HG03097 (cell line): Measurements from ENCODE around the gene MIDN.
A peak's percentile ranks its signal among the peaks of the same experiment; 100 is the strongest.

ENCODE experiments used
- ATAC-seq: cut with Tn5 transposase; IDR thresholded peaks from one replicate; pipeline ENCODE4 v1.9.1; 2021; ENCODE audit not compliant: unreplicated experiment, low FRiP score

The MIDN gene

DNA sequence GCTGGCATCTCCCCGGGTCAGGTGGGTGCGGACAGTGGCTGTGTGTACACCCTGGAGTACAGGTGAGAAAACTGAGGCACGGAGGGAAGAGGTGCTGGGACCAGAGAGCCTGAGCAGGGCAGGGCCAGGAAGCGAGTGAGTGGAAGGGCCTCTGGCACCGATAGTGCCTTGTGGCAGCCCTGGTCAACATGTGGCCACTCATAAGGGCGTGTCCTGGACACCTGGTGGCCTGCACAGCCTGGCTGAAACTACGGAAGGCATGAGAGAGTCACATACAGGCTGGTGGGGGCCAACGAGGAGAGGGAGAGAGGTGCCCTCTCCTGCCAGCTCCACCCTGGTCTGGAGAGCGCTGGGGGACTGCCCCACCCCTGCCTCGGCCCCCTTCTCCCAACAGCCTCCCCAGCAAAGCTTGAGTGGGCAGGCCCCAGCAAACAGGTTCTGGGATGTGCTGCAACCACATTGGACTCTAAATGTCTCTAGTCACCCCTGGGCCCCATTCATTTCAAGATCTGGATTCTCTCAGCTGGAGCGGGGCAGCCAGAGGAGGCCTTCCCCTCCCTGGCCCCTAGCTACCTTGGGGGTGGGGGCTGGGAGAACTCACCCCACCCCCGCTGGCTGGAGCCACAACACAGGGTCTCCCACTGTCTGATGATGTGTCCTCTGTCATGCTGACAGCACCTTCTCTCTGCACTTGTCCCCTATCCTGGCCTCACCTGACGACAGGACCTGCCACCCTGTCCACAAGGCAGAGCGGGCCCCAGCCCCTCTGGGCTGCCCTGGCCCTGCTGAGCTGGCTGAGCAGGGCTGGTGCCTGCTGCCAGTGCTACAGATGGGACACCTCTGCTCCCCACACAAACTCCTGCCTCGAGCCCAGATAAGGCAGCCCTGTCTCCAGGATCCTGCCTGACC, 16.4 kb upstream of the MIDN start:
- ATAC-seq = no peak

DNA sequence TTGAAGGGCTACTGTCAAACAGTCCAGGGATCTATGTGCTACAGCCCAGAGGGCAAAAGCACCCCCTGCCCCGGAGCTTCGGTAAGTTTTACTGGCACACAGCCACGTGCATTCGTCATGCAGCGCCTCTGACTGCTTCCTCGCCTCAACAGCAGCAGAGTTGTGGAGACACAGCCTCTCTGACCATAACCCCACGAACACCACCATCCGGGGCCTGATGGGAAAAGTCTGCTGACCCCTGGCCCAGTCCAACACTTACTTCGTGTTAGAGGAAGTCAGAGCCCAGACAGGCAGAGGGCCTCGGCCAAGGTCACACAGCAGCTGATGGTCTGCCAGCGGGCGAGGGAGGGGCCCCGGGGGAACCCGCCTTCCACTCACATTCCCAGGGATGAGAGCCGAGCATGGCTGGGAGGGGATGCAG, 15.7 kb upstream of the MIDN start:
- no peak for ATAC-seq

DNA sequence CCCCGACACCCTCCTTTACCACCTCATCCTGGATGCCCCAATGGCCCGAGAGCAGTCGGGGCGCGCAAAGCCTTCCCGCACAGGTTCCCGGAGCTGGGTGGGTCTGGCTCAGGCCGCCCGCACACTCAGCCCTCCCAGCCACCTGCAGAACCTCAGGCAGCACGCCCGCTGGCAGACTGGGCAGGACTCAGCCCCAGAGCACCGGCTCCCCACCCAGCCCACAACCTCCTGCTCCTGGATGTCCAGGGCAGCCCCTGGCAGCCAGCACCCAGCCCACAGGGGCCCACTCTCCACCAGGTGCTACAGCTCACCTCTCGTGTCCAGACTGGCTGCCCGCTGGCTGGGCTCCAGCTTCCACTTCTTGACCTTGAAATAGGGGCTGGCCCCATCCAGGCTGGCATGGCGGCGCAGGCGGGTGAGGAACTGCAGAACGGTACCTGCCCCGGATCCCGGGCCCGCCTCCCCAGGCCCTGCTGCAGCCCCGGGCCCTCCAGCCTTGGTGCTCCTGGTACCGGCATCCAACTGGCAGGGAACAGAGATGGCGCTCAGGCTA, 15.2 kb upstream of the MIDN start:
- no peak for ATAC-seq

DNA sequence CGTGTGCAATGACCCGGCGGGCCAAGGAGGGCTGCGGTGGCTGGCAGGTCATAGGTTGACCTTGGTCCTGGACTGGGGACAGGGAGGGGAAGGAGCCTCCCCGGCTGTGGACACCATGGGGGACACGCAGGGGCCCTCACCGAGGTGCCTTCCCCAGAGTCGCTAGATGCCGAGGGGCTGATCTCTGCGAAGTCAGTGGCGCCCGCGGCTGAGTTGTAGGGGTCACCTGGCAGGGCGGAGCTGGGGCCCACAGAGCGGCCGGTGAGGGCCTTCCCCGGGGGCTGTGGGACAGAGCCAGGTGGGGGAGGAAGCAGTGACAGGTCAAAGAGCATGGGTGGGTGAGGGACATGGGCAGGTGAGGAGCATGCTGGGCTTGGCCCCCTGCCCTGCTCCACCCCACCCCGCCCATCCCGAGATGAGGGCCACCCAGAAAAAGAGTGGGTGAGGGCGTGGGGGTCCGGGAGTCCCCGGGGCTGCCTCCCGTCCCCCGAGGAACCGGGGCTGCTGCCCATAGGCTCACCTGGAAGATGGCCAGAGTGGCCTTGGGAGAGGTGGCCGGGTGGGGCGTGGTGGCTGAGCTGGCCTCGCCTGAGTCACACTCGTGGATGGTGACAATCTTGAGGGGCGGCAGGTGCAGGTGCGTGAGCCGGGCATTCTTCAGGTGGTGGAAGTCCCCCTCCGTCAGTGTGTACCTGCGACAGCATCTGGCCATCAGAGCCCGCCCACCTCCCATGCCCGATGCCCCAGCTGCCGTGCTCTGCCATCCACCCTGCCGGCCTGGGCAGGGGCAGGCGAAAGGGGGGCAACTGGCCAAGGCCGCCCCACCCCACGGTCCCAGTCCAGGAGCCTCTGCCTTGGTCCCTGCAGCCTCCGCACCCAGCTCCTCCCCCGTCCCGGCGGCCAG, 14.1 kb upstream of the MIDN start:
- no peak for ATAC-seq

DNA sequence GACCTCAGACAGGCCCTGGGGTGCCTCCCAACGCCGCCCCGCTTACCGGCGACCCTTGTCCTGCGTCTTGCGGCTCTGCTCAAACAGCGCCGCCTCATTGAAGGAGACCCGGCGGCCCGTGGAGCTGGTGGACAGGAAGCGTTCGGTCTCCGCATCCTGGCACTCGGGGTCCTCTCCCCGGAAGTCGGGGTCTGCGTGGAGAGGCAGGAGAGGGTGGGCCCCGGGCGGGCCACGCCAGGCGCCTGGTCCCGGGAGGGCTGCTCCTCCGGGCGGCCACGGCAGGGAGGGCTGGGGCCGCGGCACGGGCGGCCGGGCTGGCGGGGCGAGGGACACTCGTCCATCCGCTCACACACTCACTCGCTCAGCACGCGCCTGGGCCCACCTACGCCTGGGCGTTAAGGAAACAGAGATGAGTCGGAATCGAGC, 13.4 kb upstream of the MIDN start:
- no peak for ATAC-seq

DNA sequence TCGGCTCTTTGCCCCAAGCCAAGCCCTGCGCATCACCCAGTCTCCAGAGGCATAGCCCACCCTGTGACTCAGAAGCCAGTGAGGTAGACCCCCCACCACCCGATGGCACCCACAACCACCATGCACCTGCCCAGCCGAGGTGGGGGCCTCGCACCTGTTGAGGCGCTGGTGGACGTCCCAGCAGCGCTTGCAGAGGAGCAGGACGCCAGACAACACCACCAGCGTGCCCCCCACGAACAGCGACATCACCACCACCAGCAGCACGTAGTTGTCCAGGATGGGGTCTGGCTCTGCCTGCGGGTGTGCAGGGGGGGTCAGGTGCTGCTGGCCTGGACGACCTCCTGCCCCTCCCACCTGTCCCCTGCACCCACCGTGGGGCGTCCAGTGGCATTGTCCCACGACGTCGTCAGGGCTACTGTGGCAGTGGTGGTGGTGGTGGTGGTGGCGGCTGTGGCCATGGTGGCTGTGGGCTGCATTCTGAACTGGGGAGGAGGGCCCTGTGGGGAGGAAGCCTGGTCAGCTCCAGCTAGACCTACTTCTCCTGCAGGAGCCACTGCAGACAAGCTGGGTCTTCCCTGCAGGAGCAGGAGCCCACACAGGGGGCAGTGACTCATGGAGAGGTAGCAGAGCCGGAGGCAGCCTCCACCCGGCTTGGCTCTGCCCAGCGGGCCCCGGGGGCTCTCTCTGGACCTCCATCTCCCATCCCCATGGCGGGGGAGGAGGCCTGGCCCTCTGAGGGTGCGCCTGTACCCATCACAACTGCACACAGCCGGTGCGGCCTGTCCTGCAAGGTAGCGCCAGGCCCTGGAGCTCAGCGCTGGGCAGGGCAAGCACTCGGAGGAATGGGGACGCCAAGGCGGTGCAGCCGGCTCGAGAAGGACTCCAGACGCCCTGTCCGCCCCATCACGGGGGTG, 12.5 kb upstream of the MIDN start:
- no peak for ATAC-seq

DNA sequence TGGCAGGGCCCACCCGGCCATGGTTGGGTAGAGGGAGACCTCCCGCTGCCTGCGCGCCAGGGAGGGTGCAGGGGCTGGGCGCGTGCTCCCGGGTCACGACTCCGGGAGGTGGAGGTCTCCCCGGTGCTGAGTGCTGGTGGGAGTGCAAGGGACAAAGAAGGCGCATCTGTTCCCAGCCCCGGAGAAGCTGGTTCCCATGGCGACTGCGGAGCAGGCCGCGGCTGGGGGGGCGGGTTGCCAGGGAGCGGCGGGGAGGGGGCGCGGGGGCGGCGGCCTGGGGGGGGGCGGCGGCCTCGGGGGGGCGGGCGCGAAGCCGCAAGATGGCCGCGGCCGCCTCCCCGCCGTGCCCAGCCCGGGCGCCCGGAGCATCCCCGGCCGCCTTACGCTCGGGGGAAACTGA, 11.8 kb upstream of the MIDN start:
- ATAC-seq = no peak

DNA sequence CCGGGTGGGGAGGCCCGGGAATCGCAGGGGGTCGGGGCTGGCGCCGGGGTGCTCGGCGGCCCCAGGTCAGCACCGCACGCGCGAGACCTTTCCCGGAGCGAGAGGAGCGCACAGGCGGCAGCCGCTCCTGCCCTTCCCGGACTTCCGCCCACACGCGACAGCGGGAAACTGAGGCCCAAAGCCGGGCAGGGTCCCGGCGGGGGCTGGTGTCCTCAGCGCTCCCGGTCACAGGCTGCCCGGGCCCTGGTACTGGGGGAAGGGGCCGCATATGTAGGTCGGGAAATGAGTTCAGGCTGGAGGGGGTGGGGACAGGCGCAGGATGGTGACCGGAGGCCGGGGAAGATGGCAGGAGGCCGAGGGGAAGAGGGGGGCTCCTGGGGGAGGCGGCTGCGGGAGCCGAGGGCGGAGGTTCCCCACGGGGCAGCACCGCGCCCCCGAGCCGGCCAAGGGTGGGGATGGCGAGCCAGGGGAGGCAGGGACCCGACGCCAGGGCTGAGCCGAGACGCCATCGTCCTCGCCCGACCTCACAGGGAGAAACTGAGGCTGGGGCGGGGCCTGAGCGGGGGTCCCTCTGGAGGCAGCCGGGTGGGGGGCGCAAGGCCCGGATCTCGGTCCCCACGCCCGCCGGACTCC, 11.2 kb upstream of the MIDN start:
- no peak for ATAC-seq

DNA sequence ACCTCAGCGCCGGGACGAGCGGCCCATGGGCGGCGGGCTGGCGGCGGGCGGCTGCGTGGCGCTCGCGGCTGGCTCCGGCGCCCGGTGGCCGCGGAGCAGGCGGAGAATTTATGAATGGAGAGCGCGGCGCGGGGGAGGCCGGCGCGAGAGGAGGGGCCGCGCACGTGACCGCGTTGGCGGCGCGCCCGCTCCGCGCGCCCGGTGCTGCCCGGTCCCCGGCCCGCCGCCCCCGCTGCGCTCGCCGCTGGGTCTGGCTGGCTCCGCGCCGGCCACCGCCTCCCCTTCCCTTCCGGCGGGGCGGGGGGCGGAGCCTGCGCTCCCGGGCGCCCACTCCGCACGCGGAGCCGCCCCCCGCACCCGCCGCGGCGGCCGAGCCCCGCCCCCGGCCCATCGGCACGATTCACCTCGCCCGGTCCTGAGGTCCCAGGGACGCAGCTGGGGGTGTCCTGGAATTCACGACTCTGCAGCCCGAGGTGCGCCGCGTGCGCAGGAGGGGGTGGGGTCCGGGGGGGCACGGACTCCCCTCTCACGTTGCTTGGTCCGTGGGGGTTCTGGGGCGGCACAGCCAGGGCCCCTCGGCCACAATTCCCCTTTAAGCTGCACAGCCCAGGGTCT, 10.5 kb upstream of the MIDN start, which contains the start of gene CBARP:
Gene CBARP (minus strand): TSS at position 252 of the 615 bp plus-strand sequence. CDS start 1,905 bp downstream, outside the sequence.
- no peak for ATAC-seq

DNA sequence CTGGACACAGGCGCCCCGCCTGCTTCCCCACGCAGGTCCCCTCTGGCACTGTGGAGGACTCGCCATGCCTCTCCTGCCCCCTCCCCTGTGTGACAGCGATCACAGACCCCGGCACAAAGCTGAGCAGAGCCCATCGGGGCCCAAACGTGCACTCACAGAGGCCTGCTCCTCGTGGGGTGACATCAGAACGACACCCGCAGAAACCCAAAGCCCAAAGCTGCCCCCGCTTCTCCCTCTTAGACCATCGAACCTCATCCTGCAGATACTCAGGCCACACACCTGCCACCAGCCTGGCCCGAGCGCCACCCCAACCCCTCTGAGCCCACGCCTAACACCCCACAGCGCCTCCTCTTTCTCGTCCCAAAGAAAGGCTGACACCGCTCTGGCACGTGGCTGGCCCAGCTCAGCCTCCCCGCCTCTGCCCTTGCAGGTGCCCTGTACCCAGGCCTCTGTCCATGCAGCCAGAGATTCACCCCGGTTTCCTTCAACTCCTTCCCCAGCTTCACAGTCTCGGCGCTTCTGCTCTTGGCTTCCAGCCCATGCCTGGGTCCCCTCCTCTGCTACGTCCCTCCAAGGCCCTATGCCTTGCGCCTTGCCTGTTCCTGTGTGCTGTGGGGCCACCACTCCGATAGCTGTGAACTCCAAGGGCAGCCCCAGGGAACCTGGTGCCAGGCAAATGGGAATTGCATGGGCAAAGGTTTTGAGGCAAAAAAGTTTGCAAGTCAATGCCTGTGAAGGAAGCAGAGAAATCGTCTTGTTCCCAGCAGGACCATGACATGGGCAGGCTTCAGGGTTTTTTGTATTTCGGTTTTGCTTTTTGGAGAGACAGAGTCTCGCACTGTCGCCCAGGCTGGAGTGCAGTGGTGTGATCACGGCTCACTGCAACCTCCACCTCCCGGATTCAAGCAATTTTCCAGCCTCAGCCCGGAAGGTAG, 9.7 kb upstream of the MIDN start:
- ATAC-seq = no peak

DNA sequence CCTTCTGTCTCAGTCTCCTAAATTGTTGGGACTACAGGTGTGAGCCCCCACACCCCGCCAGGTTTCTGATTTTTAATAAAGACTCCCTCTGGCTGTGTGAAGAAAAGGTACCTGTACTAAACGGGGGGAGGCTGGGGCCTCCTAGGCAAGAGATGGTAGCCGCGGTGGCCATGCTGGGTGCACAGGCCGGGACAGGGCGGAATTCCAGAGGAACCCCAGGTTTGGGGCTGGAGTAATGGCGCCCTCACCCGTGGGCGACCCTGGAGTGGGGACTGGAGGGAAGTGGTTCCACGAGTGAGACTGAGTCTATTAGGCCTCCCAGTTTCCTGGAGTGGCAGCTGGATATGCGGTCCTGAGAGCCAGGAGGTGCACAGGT, 9.0 kb upstream of the MIDN start:
- ATAC-seq = no peak

DNA sequence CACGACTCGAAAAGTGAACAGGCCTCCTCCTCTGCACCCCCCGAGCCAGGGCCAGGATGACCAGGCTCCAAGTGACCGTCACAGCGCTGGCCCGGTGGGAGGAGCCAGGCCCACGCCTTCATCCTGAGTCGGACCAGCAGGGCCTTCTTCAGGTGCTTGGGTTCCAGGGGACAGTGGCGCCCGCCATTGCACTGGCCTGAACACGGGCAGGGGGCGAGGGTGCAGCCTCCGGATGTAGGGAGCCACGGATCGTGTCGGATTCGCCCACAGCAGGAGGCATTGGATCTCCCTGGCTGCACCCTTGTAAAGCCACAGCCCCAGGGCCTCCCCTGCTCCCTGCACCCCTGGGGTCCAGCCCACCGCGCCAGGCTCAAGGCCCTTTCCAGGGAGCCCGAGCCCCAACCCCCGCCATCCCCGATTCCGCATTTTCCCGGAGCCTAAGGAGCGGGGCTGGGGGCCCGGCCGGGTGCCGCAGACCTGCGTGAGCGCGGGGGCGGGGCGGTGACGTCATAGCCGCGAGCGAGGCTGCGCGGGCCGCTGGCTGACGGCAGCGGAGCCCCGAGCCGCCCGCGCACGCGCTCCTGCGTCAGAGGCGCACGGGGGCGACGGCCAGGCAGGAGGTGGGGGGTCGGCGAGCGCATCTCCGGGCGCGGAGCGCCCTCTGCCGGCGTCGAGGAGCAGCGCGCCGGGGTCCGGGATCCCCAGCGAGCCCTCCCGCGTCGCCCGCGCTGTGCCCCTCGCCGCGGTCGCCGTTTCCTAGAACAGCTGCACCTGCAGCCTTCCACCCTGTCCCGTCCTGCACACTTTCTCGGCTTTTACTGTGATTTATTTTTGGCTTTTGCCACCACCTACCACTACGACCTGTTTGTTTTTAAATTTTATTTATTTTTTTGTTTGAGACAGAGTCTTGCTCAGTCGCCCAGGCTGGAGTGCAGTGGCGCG, 8.3 kb upstream of the MIDN start:
- ATAC-seq = peak; percentile 31

DNA sequence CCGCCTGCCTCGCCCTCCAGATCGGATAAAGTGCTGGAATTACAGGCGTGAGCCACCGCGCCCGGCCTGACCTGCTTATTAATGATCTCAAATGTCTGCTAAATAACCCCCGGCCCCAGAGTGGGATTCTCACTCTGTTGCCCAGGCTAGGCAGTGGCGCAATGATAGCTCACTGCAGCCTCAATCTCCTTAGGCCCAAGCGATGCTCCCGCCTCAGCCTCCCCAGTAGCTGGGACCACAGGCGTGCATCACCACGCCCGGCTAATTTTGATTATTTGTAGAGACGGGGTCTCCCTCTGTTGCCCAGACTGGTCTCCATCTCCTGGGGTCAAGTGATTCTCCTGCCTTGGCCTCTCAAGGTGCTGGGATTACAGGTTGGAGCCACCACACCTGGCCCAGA, 7.5 kb upstream of the MIDN start:
- no peak for ATAC-seq

DNA sequence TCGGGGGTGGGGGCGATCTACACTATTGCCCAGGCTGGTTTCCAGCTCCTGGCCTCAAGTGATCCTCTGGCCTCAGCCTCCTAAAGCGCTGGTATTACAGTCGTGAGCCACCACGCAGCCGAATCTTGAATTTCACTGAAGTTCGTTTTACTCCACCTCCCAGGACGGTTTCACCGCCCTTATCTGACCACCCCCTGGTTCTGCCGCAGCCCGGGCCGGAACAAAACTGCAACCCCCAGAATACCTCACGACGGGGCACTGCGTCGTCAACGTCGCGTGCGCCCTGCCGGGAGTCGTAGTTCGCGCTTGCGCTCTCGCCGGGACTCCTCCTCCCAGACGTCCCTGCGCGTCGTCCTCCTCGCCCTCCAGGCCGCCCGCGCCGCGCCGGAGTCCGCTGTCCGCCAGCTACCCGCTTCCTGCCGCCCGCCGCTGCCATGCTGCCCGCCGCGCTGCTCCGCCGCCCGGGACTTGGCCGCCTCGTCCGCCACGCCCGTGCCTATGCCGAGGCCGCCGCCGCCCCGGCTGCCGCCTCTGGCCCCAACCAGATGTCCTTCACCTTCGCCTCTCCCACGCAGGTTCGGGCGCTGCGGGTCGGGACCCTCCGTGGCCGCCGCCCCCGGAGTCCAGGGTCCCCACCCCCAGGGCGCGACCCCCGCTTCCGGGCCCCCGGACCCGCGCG, 6.8 kb upstream of the MIDN start, which contains the start of gene ATP5F1D:
Gene ATP5F1D (plus strand): TSS at position 335 of the 679 bp plus-strand sequence. CDS start 100 bp downstream, at position 435.
- peak; percentile 57 for ATAC-seq

DNA sequence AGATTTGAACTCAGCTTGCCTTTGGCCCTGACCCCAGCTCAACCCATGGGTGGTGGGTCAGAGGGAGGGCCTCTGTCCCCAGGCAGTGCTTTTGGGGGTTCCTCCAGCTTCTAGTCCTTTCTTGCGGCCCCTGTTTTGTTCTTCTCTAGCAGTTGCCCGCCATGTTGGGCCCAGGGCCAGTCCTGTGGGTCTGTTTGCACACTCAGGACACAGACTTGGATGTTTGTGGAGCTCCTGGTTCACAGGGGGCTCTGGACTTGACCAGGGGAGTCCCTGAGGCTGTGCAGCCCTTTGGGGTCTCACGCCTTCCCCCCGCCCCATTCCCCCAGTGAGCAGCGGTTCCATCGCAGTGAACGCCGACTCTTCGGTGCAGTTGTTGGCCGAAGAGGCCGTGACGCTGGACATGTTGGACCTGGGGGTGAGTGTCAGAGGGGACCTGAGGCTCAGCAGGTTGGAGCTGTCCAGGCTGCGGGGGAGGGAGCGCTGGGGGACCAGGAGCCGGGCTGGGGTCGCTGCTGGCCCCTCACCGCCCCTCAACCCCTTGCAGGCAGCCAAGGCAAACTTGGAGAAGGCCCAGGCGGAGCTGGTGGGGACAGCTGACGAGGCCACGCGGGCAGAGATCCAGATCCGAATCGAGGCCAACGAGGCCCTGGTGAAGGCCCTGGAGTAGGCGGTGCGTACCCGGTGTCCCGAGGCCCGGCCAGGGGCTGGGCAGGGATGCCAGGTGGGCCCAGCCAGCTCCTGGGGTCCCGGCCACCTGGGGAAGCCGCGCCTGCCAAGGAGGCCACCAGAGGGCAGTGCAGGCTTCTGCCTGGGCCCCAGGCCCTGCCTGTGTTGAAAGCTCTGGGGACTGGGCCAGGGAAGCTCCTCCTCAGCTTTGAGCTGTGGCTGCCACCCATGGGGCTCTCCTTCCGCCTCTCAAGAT, 4.4 kb upstream of the MIDN start:
- no peak for ATAC-seq
